CD4-positive, alpha-beta T cell treated with Interleukin-4 for 4 hours (primary cell): Measurements from ENCODE around the gene BCDIN3D.

Experiments
- DNase-seq: peaks from one replicate; pipeline ENCODE4 v3.0.0-alpha.2; 2020

Gene BCDIN3D

DNA sequence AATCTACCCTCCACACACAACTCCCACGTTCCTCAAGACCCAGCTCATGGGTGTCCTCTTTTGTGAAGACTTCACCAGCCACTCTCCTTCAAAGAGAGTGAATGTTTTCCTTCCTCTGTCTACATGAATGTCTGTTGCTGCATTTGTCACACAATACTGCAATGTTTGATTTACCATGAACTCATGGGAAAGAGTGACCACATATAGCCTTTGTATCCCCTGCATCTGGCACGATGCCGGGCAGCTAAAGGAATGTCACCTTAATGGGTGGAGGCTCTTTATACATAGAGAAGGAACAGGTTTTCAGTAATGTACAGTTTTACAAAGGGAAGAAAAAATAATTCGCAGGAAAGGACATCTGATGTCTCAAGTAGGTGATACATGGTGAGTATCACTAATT lies 12.1 kb upstream of the BCDIN3D start:
- DNase-seq, result no peak

GRCh38 chr12:49853671-49854070 lies 10.8 kb upstream of the BCDIN3D start:
- DNase-seq, result no peak

DNA sequence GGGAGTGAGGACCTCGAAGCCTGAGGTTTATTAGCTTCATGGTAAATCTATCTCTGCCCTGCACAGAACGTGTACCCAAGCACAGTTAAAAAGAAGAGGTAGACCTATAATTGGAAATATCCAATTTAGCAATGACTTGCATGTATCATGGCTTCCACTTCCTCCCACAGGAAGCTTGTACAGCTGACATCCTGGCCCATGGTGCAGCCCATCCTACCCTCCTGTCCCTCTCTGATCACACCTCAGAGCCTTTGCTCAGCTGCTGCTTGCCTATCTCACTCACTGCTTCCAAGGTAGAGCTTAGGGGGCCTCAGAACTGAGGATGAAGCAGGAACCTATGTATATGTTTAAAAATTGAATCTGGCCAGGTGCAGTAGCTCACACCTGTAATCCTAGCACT lies 4.3 kb upstream of the BCDIN3D start:
- DNase-seq, result no peak

GRCh38 chr12:49846032-49846431 lies 3.1 kb upstream of the BCDIN3D start:
- DNase-seq, result no peak

GRCh38 chr12:49843876-49844437 lies 1.1 kb upstream of the BCDIN3D start:
- no peak for DNase-seq

DNA sequence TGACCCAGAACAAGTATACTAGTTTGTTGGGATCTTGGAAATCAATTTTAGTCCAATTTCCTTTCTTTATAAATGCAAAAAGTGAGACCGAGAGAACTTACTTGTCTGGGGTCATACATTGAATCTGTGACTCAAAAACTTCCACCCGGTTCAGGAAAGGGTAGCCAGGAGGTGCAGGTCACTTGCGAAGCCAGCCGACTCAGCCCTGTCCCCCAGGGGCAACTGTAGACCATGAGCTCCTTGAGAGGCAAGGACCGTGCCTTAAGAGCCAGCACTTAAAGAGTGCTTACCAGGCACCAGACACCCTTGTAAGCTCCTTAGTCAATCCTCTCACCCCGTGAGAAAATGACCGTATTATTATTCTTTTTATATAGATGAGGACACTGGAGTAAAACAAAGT lies 505 bp upstream of the BCDIN3D start:
- no peak for DNase-seq

- DNase-seq, result peak; percentile 46
Observed at GRCh38 chr12:49838973-49839633, 3.8 kb downstream of the BCDIN3D start.

GRCh38 chr12:49832836-49833421 lies 10.0 kb downstream of the BCDIN3D start:
- DNase-seq, result no peak

DNA sequence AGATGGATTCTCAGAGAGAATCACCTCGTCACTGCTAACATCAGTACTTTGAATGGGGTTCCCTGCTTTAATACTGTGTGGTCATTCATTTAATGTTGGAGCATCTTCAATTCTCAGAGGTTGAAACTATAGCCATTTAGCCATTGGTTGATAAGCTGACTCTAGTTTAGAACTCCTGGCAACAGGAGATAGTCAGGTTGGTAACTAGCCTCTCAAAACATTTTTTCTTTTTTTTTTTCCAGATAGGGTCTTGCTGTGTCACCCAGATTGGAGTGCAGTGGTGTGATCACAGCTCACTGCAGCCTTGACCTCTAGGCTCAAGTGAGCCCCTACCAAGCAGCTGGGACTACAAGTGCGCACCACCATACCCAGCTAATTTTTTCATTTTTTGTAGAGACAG lies 11.2 kb downstream of the BCDIN3D start:
- no peak for DNase-seq

DNA sequence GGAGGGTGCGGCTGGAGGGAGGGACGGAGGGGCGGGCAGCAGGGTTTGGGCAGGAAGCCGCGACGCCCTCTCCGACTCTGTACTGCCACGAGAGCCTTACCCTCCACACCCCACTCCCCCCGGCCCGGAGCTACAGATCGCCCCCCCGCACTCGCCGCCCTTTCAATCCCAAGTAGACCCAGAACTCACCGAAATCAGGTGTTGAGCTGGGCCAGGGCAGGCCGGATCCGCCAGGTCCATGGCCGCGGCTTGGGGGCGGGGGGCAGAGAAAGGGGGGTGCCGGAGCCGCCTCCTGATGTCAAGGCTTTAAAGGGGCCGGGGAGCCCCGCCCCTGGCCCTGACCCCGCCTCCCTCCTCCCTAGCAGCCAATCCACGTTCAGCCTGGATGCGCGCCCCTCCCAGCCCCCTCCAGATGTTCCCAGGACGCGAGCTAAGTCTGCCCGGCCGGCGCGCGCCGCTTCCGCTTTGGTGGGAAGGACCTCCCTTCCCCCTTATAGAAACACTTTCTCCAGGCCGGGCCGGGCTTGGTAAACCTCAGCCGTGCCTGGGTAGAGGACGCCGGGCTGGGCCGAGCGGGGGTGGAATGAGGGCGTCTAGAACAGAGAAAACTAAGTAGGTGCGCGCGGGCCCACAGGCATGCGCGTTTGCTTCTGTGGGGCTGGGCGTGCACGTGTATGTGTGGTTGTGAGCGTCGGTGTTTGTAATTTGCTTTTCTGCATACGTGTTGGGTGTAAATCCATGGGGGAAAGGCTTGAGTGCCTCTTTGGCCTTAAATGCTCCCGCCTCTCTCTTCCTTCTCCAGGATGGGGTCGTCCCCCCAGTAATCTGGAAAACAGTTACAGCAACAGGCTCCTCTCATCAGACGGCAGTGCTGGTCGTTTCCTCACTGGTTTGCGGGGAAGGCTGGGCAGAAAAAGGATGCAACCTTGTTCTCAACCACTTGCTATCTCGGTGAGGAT lies 14.5 kb downstream of the BCDIN3D start, which contains the start of gene NCKAP5L:
Gene NCKAP5L, minus strand, starts transcription at position 281 of the 959 bp plus-strand sequence. CDS start 24,369 bp downstream, outside the sequence.
- DNase-seq, result peak; percentile 92

DNA sequence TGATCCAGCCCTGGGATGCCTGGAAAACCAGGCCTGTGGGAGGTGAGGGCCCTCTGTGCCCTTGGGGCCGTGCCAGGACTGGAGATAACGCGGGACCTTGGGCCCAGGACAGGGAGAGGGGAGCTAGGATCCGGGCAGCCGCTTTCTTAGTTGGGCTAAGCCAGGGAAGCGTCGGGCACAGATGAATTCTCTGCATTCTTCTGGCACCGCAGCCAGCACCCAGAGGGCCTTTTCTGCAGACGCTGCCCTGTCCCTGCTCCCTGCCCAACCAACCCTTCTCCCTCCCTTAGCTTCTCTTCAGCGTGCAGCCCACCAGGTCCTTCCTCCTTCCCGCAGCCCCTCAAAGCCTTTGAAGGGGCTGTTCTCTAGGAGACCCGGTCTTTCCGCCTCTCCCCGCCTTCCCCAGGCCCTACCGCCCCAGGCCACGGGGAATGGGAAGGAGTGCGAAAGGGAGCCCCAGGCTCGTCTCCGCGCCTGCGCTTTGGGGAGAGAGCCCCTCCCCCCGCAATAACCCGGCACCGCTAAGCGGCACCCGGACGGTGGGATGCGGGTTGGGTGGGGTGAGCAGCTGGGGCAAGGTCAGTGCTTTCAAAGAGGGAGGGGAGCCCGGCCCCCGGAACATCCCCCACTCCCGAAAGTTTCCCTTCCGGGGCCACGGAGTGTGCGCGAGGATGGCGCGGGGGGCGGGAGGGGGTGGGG lies 15.4 kb downstream of the BCDIN3D start:
- DNase-seq, result peak; percentile 25

DNA sequence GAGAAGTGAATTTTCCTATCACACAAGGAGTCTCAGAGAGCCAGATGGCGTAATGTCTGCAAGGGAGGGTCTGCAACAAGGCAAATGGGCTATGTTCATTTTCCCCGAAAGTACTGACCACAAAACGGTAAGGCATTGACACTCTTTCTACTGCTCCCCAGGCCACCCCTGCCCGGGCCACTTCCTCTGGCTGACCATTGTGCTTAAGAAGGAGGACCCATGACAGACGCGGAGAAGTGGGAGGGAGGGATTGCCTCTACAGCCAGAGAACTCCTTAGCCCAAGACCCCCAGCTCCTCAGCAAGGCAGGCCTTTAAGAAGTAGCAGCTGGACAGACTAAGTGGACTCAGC lies 15.9 kb downstream of the BCDIN3D start:
- DNase-seq, result no peak

- DNase-seq, result no peak
Observed at GRCh38 chr12:49825971-49826421, 16.9 kb downstream of the BCDIN3D start.

DNA sequence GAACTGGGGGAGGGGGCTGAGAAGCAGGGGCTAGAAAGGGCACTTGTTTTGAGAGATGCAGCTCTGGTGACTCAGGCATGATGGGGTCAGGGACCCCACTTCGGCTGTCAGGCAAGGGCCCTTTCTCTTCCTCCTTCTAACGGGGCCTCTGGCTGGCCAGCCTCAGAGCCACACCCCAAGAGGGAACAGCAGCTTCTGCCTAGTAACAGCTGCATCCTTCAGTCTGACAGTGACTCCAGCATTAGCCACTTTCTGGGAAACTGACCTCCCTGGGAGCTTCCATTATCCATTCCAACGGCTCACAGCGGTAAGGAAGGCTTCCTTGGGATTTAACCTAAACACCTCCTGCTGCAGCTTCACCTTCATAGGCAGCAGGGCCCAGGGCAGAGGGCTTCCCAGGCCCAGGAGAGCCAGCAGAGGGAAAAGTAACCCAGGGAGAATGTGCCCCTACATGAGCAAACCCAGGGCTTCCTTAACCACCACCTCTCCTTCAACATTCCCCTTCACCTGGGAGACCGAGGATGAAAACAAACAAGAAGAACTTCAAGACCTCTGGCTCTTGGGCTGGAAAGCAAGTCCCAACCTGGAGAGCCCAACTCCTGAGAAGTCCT lies 17.4 kb downstream of the BCDIN3D start:
- peak; percentile 26 for DNase-seq

GRCh38 chr12:49824895-49825294 lies 18.0 kb downstream of the BCDIN3D start:
- peak; percentile 27 for DNase-seq

GRCh38 chr12:49824416-49824815 lies 18.5 kb downstream of the BCDIN3D start:
- DNase-seq, result no peak

DNA sequence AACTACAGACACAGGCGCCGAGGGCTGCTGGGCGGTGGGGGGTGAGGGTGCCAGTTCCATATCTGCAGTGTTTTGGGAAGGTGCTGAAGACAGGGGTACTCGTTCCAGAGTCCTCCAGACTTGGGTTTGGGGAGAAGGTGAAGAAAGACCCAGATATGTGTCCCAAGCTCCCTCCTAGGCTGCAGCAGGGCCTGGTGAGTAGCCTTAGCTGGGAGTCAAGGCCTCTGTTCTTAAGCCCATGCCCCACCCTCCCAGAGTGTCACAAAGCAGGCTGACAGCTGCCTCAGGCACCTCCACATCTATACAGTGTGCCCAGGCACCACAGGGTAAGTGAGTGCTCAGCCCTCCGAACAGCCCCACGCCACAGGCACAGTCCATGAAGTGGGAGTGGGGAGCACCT lies 19.0 kb downstream of the BCDIN3D start:
- DNase-seq, result no peak

DNA sequence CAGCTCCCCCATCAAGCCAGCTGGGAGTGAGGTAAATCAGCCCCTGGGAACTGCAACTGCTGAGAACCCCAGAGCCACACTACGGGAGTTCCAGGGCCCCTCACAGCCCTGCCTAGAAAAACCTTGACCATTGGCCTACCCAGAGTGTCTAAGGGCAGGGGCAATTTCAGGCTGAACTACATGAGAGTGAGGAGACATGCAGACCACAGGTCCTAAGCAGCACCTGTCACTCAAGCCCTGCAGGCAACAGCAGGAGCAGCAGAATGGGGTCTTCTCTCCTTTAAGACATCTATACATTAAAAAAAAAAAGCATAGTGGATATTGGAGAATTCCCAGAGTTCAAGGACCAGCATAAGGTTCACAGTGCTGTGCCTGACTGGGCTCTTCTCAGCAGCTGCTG lies 19.6 kb downstream of the BCDIN3D start:
- no peak for DNase-seq

DNA sequence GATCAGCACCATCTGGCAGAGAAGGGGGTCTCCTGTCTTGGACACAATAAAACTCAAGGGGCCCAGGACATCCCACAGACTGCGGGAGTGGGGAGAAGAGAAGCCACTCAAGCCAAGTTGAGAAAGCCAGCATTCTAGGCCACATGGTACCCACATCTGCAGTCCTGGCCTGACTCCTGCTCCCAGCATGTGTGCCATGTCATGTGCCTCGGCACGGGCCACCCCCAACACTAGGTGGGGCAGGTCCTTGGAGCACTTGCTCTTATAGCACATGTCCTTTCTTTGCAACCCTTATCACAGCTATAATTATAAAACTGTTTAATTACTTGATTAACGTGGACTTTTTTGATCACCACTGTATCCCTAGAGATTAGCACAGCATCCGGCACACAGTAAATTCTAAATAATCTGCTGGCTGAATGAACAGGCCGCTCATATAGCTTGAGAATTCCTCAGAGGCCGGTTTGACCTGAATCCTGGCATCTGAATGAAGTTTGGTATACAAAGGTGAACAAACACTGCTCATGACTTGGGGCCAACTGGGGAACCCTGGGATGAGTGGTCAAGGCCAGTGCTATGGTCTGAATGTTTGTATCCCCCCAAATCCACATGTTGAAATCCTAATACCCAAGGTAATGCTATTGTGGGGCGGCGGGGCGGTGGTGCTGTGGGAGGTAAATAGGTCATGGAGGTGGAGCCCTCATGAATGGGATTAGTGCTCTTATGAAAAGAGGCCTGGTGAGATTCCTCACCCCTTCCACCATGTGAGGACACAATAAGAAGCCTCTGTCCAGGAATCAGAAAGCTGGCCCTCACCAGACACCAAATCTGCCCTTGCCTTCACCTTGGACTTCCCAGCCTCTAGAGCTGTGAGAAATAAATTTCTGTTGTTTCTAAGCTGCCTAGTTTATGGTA lies 21.3 kb downstream of the BCDIN3D start:
- DNase-seq, result no peak

- DNase-seq, result no peak
Observed at GRCh38 chr12:49819786-49820185, 23.1 kb downstream of the BCDIN3D start.

DNA sequence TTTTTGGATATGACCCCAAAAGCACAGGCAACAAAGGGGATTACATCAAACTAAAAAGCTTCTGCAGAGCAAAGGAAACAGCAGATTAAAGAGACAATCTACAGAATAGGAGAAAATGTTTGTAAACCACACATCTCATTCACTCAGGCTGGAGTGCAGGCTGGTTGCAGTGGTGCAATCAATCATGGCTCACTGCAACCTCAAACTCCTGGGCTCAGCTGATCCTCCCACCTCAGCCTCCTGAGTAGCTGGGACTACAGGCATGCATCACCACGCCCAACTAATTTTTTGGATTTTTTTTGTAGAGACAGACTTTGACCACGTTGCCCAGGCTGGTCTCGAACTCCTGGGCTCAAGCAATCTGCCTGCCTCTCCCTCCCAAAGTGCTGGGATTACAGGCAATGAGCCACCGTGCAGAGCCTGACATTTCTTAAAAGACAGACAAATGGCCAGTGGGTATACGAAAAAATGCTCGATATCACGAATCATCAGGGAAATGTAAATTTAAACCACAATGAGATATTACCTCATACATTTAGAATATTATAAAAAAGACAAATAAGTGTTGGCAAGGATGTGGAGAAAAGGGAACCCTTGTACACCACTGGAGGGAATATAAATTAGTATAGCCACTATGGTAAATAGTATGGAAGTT lies 24.5 kb downstream of the BCDIN3D start:
- DNase-seq, result no peak
